Measurements from ENCODE around the gene TRPM2. TPM values are rescaled to one million over a fixed set of nuclear protein-coding genes. Genes with fewer than 3 reads are reported as not detected.
A peak's percentile ranks its signal among the peaks of the same experiment; 100 is the strongest.

TRPM2 gene
- total RNA-seq, 5 donors from 2014 or later (not counting 1 experiment from before 2014, with no cell fraction given): 1.2 to 8.6 (median 3.6) TPM

- 4% methylated on average over 67 of the region's 72 CpGs for WGBS (ENCODE audit: insufficient coverage)
- Mint-ChIP-seq H3K36me3 (no peaks in the 10 kb centered on the region), H3K4me1 (peaks cover 0 to 11% (median 7%) of the 10 kb centered on the region in 3 donors)
These were observed 102.2 kb downstream of the TRPM2 start for GRCh38 chr21:44455524-44456213.

GRCh38 chr21:44456214-44456914, 102.9 kb downstream of the TRPM2 start:
- Histone ChIP-seq H3K36me3 (ENCODE audit: control insufficient read depth in 2 of 2, extremely low read depth in 1 of 2, insufficient read depth in 1 of 2, low read length in 1 of 2) (no peaks in the 10 kb centered on the region), H3K27me3 (replicated peaks in 1 of 2; ENCODE audit: control insufficient read depth in 2 of 2, extremely low read depth in 1 of 2, insufficient read depth in 2 of 2, low read length in 1 of 2) (peaks cover 0 to 17% of the 10 kb centered on the region in 2 experiments), H3K4me1 (ENCODE audit: control insufficient read depth in 1 of 2, extremely low read depth in 1 of 2, insufficient read depth in 2 of 2, low read length in 2 of 2) (peaks cover 0 to 15% of the 10 kb centered on the region in 2 experiments), H3K4me3 (ENCODE audit: control insufficient read depth in 1 of 2, extremely low read depth in 1 of 2, low read length in 1 of 2) (no peak overlapping the region), H3K9me3 (no peaks in the 10 kb centered on the region), H3K27ac (ENCODE audit: low read length) (no peak overlapping the region)
- 85% methylated on average over 33 of the region's 35 CpGs for WGBS (ENCODE audit: insufficient coverage)
- H3K36me3 Mint-ChIP-seq: no peaks in the 10 kb centered on the region
- H3K4me3 Mint-ChIP-seq: peak overlapping the region; percentile 43 to 67 (median 66)
- peaks cover 0 to 2% of the 10 kb centered on the region in 2 donors for H3K27me3 Mint-ChIP-seq
- H3K9me3 Mint-ChIP-seq: peaks cover 0 to 12% (median 8%) of the 10 kb centered on the region in 3 donors
- ChIA-PET CTCF (no interaction called here), POLR2A (no interaction called here)
- ATAC-seq (replicated peaks in 1 of 4) (no peak), DNase-seq (no peak)
- H3K4me1 Mint-ChIP-seq: peaks cover 0 to 11% (median 7%) of the 10 kb centered on the region in 3 donors
- H3K27ac Mint-ChIP-seq: no peak overlapping the region

More at GRCh38 chr21:44455524-44456213, 102.2 kb downstream of the TRPM2 start:
- peak overlapping the region; percentile 67 to 78 (median 69) for H3K4me3 Mint-ChIP-seq
- no peaks in the 10 kb centered on the region for H3K36me3 ChIP-seq (ENCODE audit: control insufficient read depth in 2 of 2, extremely low read depth in 1 of 2, insufficient read depth in 1 of 2, low read length in 1 of 2)
- H3K4me3 ChIP-seq (ENCODE audit: control insufficient read depth in 1 of 2, extremely low read depth in 1 of 2, low read length in 1 of 2): peak overlapping the region; percentile 55 to 85
- no peak overlapping the region for H3K27ac ChIP-seq (ENCODE audit: low read length)
- peaks cover 4% of the 10 kb centered on the region in 2 donors for H3K27me3 Mint-ChIP-seq
- no peak overlapping the region for H3K27ac Mint-ChIP-seq
- peak in 27 of 35 experiments; percentile 6 to 51 (median 23) for DNase-seq
- ATAC-seq (replicated peaks in 1 of 4): peak; percentile 56 to 69 (median 63)
- ChIA-PET CTCF (no interaction called here), POLR2A (no interaction called here)
- H3K27me3 ChIP-seq (replicated peaks in 1 of 2; ENCODE audit: control insufficient read depth in 2 of 2, extremely low read depth in 1 of 2, insufficient read depth in 2 of 2, low read length in 1 of 2): peaks cover 0 to 22% of the 10 kb centered on the region in 2 experiments
- H3K9me3 ChIP-seq: no peaks in the 10 kb centered on the region
- peaks cover 0 to 12% (median 8%) of the 10 kb centered on the region in 3 donors for H3K9me3 Mint-ChIP-seq
- H3K4me1 ChIP-seq (ENCODE audit: control insufficient read depth in 1 of 2, extremely low read depth in 1 of 2, insufficient read depth in 2 of 2, low read length in 2 of 2): peaks cover 0 to 15% of the 10 kb centered on the region in 2 experiments

- Mint-ChIP-seq H3K27me3 (no peaks in the 10 kb centered on the region), H3K4me1 (peaks cover 0 to 11% (median 7%) of the 10 kb centered on the region in 3 donors), H3K4me3 (peak overlapping the region; percentile 46 to 67 (median 66)), H3K9me3 (peaks cover 0 to 11% (median 8%) of the 10 kb centered on the region in 3 donors), H3K27ac (peak overlapping the region in 1 of 2 donors; percentile 39), H3K36me3 (no peaks in the 10 kb centered on the region)
- no peak for ATAC-seq (replicated peaks in 1 of 4)
- H3K4me1 ChIP-seq (ENCODE audit: control insufficient read depth in 1 of 2, extremely low read depth in 1 of 2, insufficient read depth in 2 of 2, low read length in 2 of 2): peaks cover 0 to 15% of the 10 kb centered on the region in 2 experiments
- no peaks in the 10 kb centered on the region for H3K9me3 ChIP-seq
- DNase-seq: no peak
- ChIA-PET CTCF (no interaction called here), POLR2A (no interaction called here)
- 96% methylated on average over 41 of the region's 44 CpGs for WGBS (ENCODE audit: insufficient coverage)
- H3K36me3 ChIP-seq (ENCODE audit: control insufficient read depth in 2 of 2, extremely low read depth in 1 of 2, insufficient read depth in 1 of 2, low read length in 1 of 2): no peaks in the 10 kb centered on the region
- peaks cover 0 to 16% of the 10 kb centered on the region in 2 experiments for H3K27me3 ChIP-seq (replicated peaks in 1 of 2; ENCODE audit: control insufficient read depth in 2 of 2, extremely low read depth in 1 of 2, insufficient read depth in 2 of 2, low read length in 1 of 2)
- no peak overlapping the region for H3K4me3 ChIP-seq (ENCODE audit: control insufficient read depth in 1 of 2, extremely low read depth in 1 of 2, low read length in 1 of 2)
- H3K27ac ChIP-seq (ENCODE audit: low read length): no peak overlapping the region
These were observed 103.7 kb downstream of the TRPM2 start for GRCh38 chr21:44456915-44457736.

- ChIA-PET POLR2A (no interaction called here), CTCF (no interaction called here)
- no peaks in the 10 kb centered on the region for H3K36me3 ChIP-seq (ENCODE audit: control insufficient read depth in 2 of 2, extremely low read depth in 1 of 2, insufficient read depth in 1 of 2, low read length in 1 of 2)
- H3K4me3 ChIP-seq (ENCODE audit: control insufficient read depth in 1 of 2, extremely low read depth in 1 of 2, low read length in 1 of 2): no peak overlapping the region
- peaks cover 0 to 11% (median 7%) of the 10 kb centered on the region in 3 donors for H3K4me1 Mint-ChIP-seq
- no peak overlapping the region for H3K4me3 Mint-ChIP-seq
- no peaks in the 10 kb centered on the region for H3K36me3 Mint-ChIP-seq
- no peak for DNase-seq
- no peaks in the 10 kb centered on the region for H3K27me3 Mint-ChIP-seq
- H3K27me3 ChIP-seq (replicated peaks in 1 of 2; ENCODE audit: control insufficient read depth in 2 of 2, extremely low read depth in 1 of 2, insufficient read depth in 2 of 2, low read length in 1 of 2): peaks cover 0 to 21% of the 10 kb centered on the region in 2 experiments
- no peak overlapping the region for H3K27ac ChIP-seq (ENCODE audit: low read length)
- WGBS (ENCODE audit: insufficient coverage): 89% methylated on average over 17 of the region's 19 CpGs
- H3K9me3 Mint-ChIP-seq: peaks cover 0 to 4% (median 3%) of the 10 kb centered on the region in 3 donors
- H3K9me3 ChIP-seq: no peaks in the 10 kb centered on the region
- H3K4me1 ChIP-seq (ENCODE audit: control insufficient read depth in 1 of 2, extremely low read depth in 1 of 2, insufficient read depth in 2 of 2, low read length in 2 of 2): peaks cover 0 to 15% of the 10 kb centered on the region in 2 experiments
- H3K27ac Mint-ChIP-seq: no peak overlapping the region
- ATAC-seq (replicated peaks in 1 of 4): no peak
These were observed 105.7 kb downstream of the TRPM2 start for GRCh38 chr21:44458971-44459711.

- ATAC-seq (replicated peaks in 1 of 4): no peak
- Mint-ChIP-seq H3K4me1 (peaks cover 0 to 5% (median 2%) of the 10 kb centered on the region in 3 donors), H3K27ac (no peak overlapping the region), H3K9me3 (no peaks in the 10 kb centered on the region), H3K27me3 (no peaks in the 10 kb centered on the region), H3K36me3 (no peaks in the 10 kb centered on the region), H3K4me3 (no peak overlapping the region)
- H3K9me3 ChIP-seq: no peaks in the 10 kb centered on the region
- H3K4me1 ChIP-seq (ENCODE audit: control insufficient read depth in 1 of 2, extremely low read depth in 1 of 2, insufficient read depth in 2 of 2, low read length in 2 of 2): peaks cover 0 to 12% of the 10 kb centered on the region in 2 experiments
- no peaks in the 10 kb centered on the region for H3K36me3 ChIP-seq (ENCODE audit: control insufficient read depth in 2 of 2, extremely low read depth in 1 of 2, insufficient read depth in 1 of 2, low read length in 1 of 2)
- H3K27me3 ChIP-seq (replicated peaks in 1 of 2; ENCODE audit: control insufficient read depth in 2 of 2, extremely low read depth in 1 of 2, insufficient read depth in 2 of 2, low read length in 1 of 2): peaks cover 0 to 20% of the 10 kb centered on the region in 2 experiments
- WGBS (ENCODE audit: insufficient coverage): 78% methylated on average over 12 of the region's 14 CpGs
- DNase-seq: no peak
- H3K27ac ChIP-seq (ENCODE audit: low read length): no peak overlapping the region
- no peak overlapping the region for H3K4me3 ChIP-seq (ENCODE audit: control insufficient read depth in 1 of 2, extremely low read depth in 1 of 2, low read length in 1 of 2)
- POLR2A ChIA-PET: no interaction called here
- CTCF ChIA-PET: no interaction called here
These were observed 106.5 kb downstream of the TRPM2 start for GRCh38 chr21:44459712-44460440.
